ENCODE data around the gene CDH4.

CDH4 gene

GRCh38 chr20:61284752-61285151, 32.7 kb downstream of the CDH4 start:
- no peak for DNase-seq

- DNase-seq, result no peak
Observed at GRCh38 chr20:61285152-61285645, 33.1 kb downstream of the CDH4 start.

- DNase-seq, result no peak
Observed at GRCh38 chr20:61285691-61286090, 33.6 kb downstream of the CDH4 start.

GRCh38 chr20:61287583-61288275, 35.7 kb downstream of the CDH4 start:
- DNase-seq, result no peak

- DNase-seq, result no peak
Observed at GRCh38 chr20:61288331-61288784, 36.3 kb downstream of the CDH4 start.

GRCh38 chr20:61289166-61289565, 37.1 kb downstream of the CDH4 start:
- no peak for DNase-seq

GRCh38 chr20:61290721-61291120, 38.7 kb downstream of the CDH4 start:
- DNase-seq, result no peak

GRCh38 chr20:61291166-61291829, 39.2 kb downstream of the CDH4 start:
- no peak for DNase-seq

GRCh38 chr20:61292391-61292790, 40.3 kb downstream of the CDH4 start:
- no peak for DNase-seq

- no peak for DNase-seq
Observed at GRCh38 chr20:61292821-61293612, 41.0 kb downstream of the CDH4 start.

- no peak for DNase-seq
Observed at GRCh38 chr20:61293951-61294350, 41.9 kb downstream of the CDH4 start.

GRCh38 chr20:61295249-61295648, 43.2 kb downstream of the CDH4 start:
- no peak for DNase-seq

- DNase-seq, result no peak
Observed at GRCh38 chr20:61295682-61296628, 43.9 kb downstream of the CDH4 start.

- DNase-seq, result no peak
Observed at GRCh38 chr20:61296629-61297019, 44.6 kb downstream of the CDH4 start.

- no peak for DNase-seq
Observed at GRCh38 chr20:61297491-61297890, 45.4 kb downstream of the CDH4 start.

- no peak for DNase-seq
Observed at GRCh38 chr20:61297986-61298385, 45.9 kb downstream of the CDH4 start.

GRCh38 chr20:61298661-61299060, 46.6 kb downstream of the CDH4 start:
- DNase-seq, result no peak

- DNase-seq, result no peak
Observed at GRCh38 chr20:61299104-61299503, 47.0 kb downstream of the CDH4 start.

- no peak for DNase-seq
Observed at GRCh38 chr20:61299618-61300017, 47.6 kb downstream of the CDH4 start.

- DNase-seq, result no peak
Observed at GRCh38 chr20:61300293-61300692, 48.2 kb downstream of the CDH4 start.

GRCh38 chr20:61300709-61301108, 48.6 kb downstream of the CDH4 start:
- DNase-seq, result no peak

GRCh38 chr20:61301711-61302525, 49.9 kb downstream of the CDH4 start:
- no peak for DNase-seq
